Osteoblast (primary cell): Measurements from ENCODE around the gene HEYL. TPM values are rescaled to one million over a fixed set of nuclear protein-coding genes. Genes with fewer than 3 reads are reported as not detected.
A peak's percentile ranks its signal among the peaks of the same experiment; 100 is the strongest.

Experiments
- DNase-seq: peaks from one replicate; pipeline ENCODE4 v3.0.0; 2011; ENCODE audit warnings: low spot score, mixed read lengths; ENCODE audit not compliant: insufficient read length; ENCODE audit errors: missing footprints
- H2AFZ ChIP-seq: 2 replicates; pipeline ENCODE4 v1.6.0; 2011; ENCODE audit warnings: mild to moderate bottlenecking, low read length
- H3K27ac ChIP-seq: 2 replicates; pipeline ENCODE4 v1.5.1; 2011; ENCODE audit warnings: mild to moderate bottlenecking, low read depth, low read length, moderate library complexity
- H3K27me3 ChIP-seq: 2 replicates; pipeline ENCODE4 v1.6.0; 2012; ENCODE audit warnings: mild to moderate bottlenecking, control low read depth, inconsistent platforms, low read length, moderate library complexity; ENCODE audit not compliant: insufficient read depth
- H3K36me3 ChIP-seq: 2 replicates; pipeline ENCODE4 v1.5.1; 2011; ENCODE audit warnings: mild to moderate bottlenecking, low read length, control low read depth, moderate library complexity; ENCODE audit not compliant: insufficient read depth
- H3K4me1 ChIP-seq: 2 replicates; pipeline ENCODE4 v1.5.1; 2011; ENCODE audit warnings: mild to moderate bottlenecking, low read length, control low read depth, moderate library complexity; ENCODE audit not compliant: insufficient read depth
- H3K4me2 ChIP-seq: 2 replicates; pipeline ENCODE4 v1.6.0; 2011; ENCODE audit warnings: mild to moderate bottlenecking, low read length; ENCODE audit not compliant: insufficient read depth
- H3K4me3 ChIP-seq: fragments of 200-600 bp; sonication (generic); 3 replicates; pipeline ENCODE4 v1.5.1; 2012; ENCODE audit warnings: mild to moderate bottlenecking, low read length, inconsistent platforms; ENCODE audit not compliant: insufficient read depth
- H3K79me2 ChIP-seq: 2 replicates; pipeline ENCODE4 v1.6.0; 2012; ENCODE audit warnings: mild to moderate bottlenecking, low read length, control low read depth, inconsistent platforms; ENCODE audit not compliant: insufficient read depth
- H3K9me3 ChIP-seq: 2 replicates; pipeline ENCODE4 v1.5.1; 2011; ENCODE audit warnings: low read depth, low read length, control low read depth
- H4K20me1 ChIP-seq: 2 replicates; pipeline ENCODE4 v1.6.0; 2012; ENCODE audit warnings: mild to moderate bottlenecking, low read length, control low read depth; ENCODE audit not compliant: insufficient read depth
- CTCF ChIP-seq: IDR thresholded peaks from 2 replicates; pipeline ENCODE4 v1.5.1; 2011; ENCODE audit warnings: mild to moderate bottlenecking, low read depth, low read length, moderate library complexity; ENCODE audit errors: extremely low read depth
- total RNA-seq: library from RNA; depleted of rRNA; stranded (reverse); fragments of >200 nt; gene quantifications from 2 replicates; pipeline ENCODE4 v1.2.3, GENCODE V29; 2012

HEYL gene
- total RNA-seq, 1 donor, result under 0.01 TPM

- H4K20me1 ChIP-seq, result no peaks in the 10 kb centered on the region
- peaks cover 5% of the 10 kb centered on the region for H3K27me3 ChIP-seq
- H3K4me2 ChIP-seq, result peak overlapping the region; percentile 43
- peaks cover 5% of the 10 kb centered on the region for H3K36me3 ChIP-seq
- DNase-seq, result no peak
- H3K4me3 ChIP-seq, result no peak overlapping the region
- no peaks in the 10 kb centered on the region for H3K79me2 ChIP-seq
- H3K4me1 ChIP-seq, result peaks cover 14% of the 10 kb centered on the region
- no peak overlapping the region for H2AFZ ChIP-seq
- H3K27ac ChIP-seq, result peak overlapping the region; percentile 11
- H3K9me3 ChIP-seq, result no peaks in the 10 kb centered on the region
- no peak for TF ChIP-seq CTCF
Observed at GRCh38 chr1:39632323-39632681, 7.1 kb downstream of the HEYL start.

- no peak overlapping the region for H3K4me3 ChIP-seq
- DNase-seq, result peak; percentile 83
- peaks cover 5% of the 10 kb centered on the region for H3K27me3 ChIP-seq
- H3K4me1 ChIP-seq, result peaks cover 14% of the 10 kb centered on the region
- H2AFZ ChIP-seq, result no peak overlapping the region
- H4K20me1 ChIP-seq, result no peaks in the 10 kb centered on the region
- no peaks in the 10 kb centered on the region for H3K9me3 ChIP-seq
- peaks cover 5% of the 10 kb centered on the region for H3K36me3 ChIP-seq
- H3K4me2 ChIP-seq, result no peak overlapping the region
- H3K79me2 ChIP-seq, result no peaks in the 10 kb centered on the region
- no peak overlapping the region for H3K27ac ChIP-seq
- TF ChIP-seq CTCF, result no peak
Observed at GRCh38 chr1:39631361-39632322, 7.8 kb downstream of the HEYL start.

GRCh38 chr1:39628807-39629350 is 10.6 kb downstream of the HEYL start:
- Histone ChIP-seq H3K4me3 (no peak overlapping the region), H3K4me1 (peaks cover 4% of the 10 kb centered on the region), H3K79me2 (no peaks in the 10 kb centered on the region), H4K20me1 (no peaks in the 10 kb centered on the region), H3K27me3 (peaks cover 5% of the 10 kb centered on the region), H3K4me2 (no peak overlapping the region), H3K9me3 (no peaks in the 10 kb centered on the region), H3K36me3 (peaks cover 5% of the 10 kb centered on the region), H3K27ac (no peak overlapping the region), H2AFZ (no peak overlapping the region)
- TF ChIP-seq CTCF, result no peak
- DNase-seq, result no peak

GRCh38 chr1:39626646-39627045 is 12.8 kb downstream of the HEYL start:
- H2AFZ ChIP-seq, result no peak overlapping the region
- H3K27ac ChIP-seq, result no peak overlapping the region
- no peaks in the 10 kb centered on the region for H3K27me3 ChIP-seq
- H3K79me2 ChIP-seq, result no peaks in the 10 kb centered on the region
- no peaks in the 10 kb centered on the region for H3K9me3 ChIP-seq
- no peak overlapping the region for H3K4me3 ChIP-seq
- no peak for DNase-seq
- H3K4me1 ChIP-seq, result no peaks in the 10 kb centered on the region
- no peak overlapping the region for H3K4me2 ChIP-seq
- TF ChIP-seq CTCF, result no peak
- H4K20me1 ChIP-seq, result no peaks in the 10 kb centered on the region
- H3K36me3 ChIP-seq, result peaks cover 5% of the 10 kb centered on the region
